Measurements from ENCODE around the gene SLC22A2.

GRCh38 chr6:160180706-160181105 lies 77.9 kb downstream of the SLC22A2 start:
- no peak for TF ChIP-seq CTCF (IDR thresholded peaks at IDR 0.05)
- TF ChIP-seq POLR2AphosphoS5 (IDR thresholded peaks at IDR 0.05), result no peak
- TF ChIP-seq POLR2A (IDR thresholded peaks at IDR 0.05), result no peak
